Endothelial cell of umbilical vein (primary cell): ENCODE data around the gene STARD6. TPM values are rescaled to one million over a fixed set of nuclear protein-coding genes. Genes with fewer than 3 reads are reported as not detected.

ENCODE experiments used
- BruUV-seq: library from RNA; stranded (reverse); fragments of 400-500 nt; replicated peaks from 2 replicates; lab custom pipeline; 2021; lab: Mats Ljungman, UMichigan
- CTCF ChIA-PET: fragments of 300-600, 350-600 bp; sonication (Branson Sonifier 250); formaldehyde crosslinking; loops from one replicate; lab custom pipeline; 2021; ENCODE audit warnings: antibody characterized with exemption, inconsistent platforms; lab: Charles Lee
- POLR2A ChIA-PET: fragments of 300-600, 350-600 bp; sonication (Branson Sonifier 250); formaldehyde crosslinking; loops from one replicate; lab custom pipeline; 2021; ENCODE audit warnings: antibody characterized with exemption, inconsistent platforms; lab: Charles Lee
- DNase-seq: peaks from one replicate; pipeline ENCODE4 v3.0.0-alpha.2; 2011; ENCODE audit warnings: low read depth, low spot score
- FAIRE-seq: peaks from 2 replicates; lab custom pipeline; 2011; peaks lifted over from hg19 to GRCh38; lab: Jason Lieb, UNC
- H2AFZ ChIP-seq: 2 replicates; pipeline ENCODE4 v1.6.0; 2012; ENCODE audit warnings: low read depth, low read length, control low read depth, inconsistent platforms
- H3K27ac ChIP-seq: 2 replicates; pipeline ENCODE4 v1.5.1; 2011; ENCODE audit warnings: low read depth, mild to moderate bottlenecking, control low read depth, low read length, moderate library complexity; ENCODE audit not compliant: insufficient read depth
- H3K27me3 ChIP-seq, 2 experiments: 2 replicates each; pipeline versions ENCODE4 v1.6.0 to v1.6.1; 2011; ENCODE audit warnings: low read length in 2 of 2, mixed read lengths in 1 of 2; ENCODE audit not compliant: control insufficient read depth in 2 of 2, insufficient read depth in 2 of 2
- H3K36me3 ChIP-seq, 2 experiments: 2 replicates in 1 of 2; 3 replicates in 1 of 2; pipeline ENCODE4 v1.5.1; 2011; ENCODE audit warnings: low read length in 2 of 2, mild to moderate bottlenecking in 1 of 2, moderate library complexity in 1 of 2; ENCODE audit not compliant: control insufficient read depth in 2 of 2, insufficient read depth in 2 of 2; ENCODE audit errors: extremely low read depth in 1 of 2
- H3K4me1 ChIP-seq: 3 replicates; pipeline ENCODE4 v1.5.1; 2011; ENCODE audit warnings: mild to moderate bottlenecking, low read length; ENCODE audit not compliant: control insufficient read depth, insufficient read depth; ENCODE audit errors: extremely low read depth
- H3K4me2 ChIP-seq: 2 replicates; pipeline ENCODE4 v1.6.1; 2011; ENCODE audit warnings: low read length, control low read depth, mixed read lengths; ENCODE audit not compliant: insufficient read depth
- H3K4me3 ChIP-seq, 3 experiments: fragments of 200-600 bp in 1 of 3; sonication (generic), shearing (Covaris generic) in 1 of 3; replicated peaks in 1 of 3; 2 replicates each; pipeline ENCODE4 v1.5.1; 2011 to 2016; ENCODE audit warnings: control low read depth in 3 of 3, low read length in 3 of 3, mild to moderate bottlenecking in 2 of 3, inconsistent platforms in 1 of 3, low read depth in 1 of 3, moderate library complexity in 1 of 3; ENCODE audit not compliant: insufficient read depth in 1 of 3
- H3K79me2 ChIP-seq: 2 replicates; pipeline ENCODE4 v1.6.0; 2012; ENCODE audit warnings: low read length, inconsistent platforms; ENCODE audit not compliant: control insufficient read depth, insufficient read depth
- H3K9ac ChIP-seq: replicated peaks from 2 replicates; pipeline ENCODE3; 2011; ENCODE audit warnings: low read length, control low read depth; ENCODE audit not compliant: insufficient read depth; ENCODE audit errors: extremely low read depth
- H3K9me1 ChIP-seq: replicated peaks from 3 replicates; pipeline ENCODE4 v1.6.0; 2011; ENCODE audit warnings: mild to moderate bottlenecking, low read length; ENCODE audit not compliant: control insufficient read depth, insufficient read depth; ENCODE audit errors: extremely low read depth
- H3K9me3 ChIP-seq: replicated peaks from 2 replicates; pipeline ENCODE4 v1.5.1; 2012; ENCODE audit warnings: low read length, inconsistent platforms; ENCODE audit not compliant: control insufficient read depth, insufficient read depth
- H4K20me1 ChIP-seq: replicated peaks from 2 replicates; pipeline ENCODE3; 2011; ENCODE audit warnings: mild to moderate bottlenecking, low read length; ENCODE audit not compliant: control insufficient read depth, insufficient read depth; ENCODE audit errors: extremely low read depth
- EZH2 ChIP-seq: IDR thresholded peaks from 2 replicates; pipeline ENCODE4 v1.6.1; 2012; ENCODE audit warnings: borderline replicate concordance, low read depth, mild to moderate bottlenecking, moderate library complexity, low read length, inconsistent platforms; ENCODE audit not compliant: severe bottlenecking
- FOS ChIP-seq: IDR thresholded peaks from 2 replicates; pipeline ENCODE4 v1.6.1; 2011; ENCODE audit warnings: mild to moderate bottlenecking, low read length, moderate library complexity, borderline replicate concordance; ENCODE audit not compliant: insufficient read depth
- GATA2 ChIP-seq: IDR thresholded peaks from 2 replicates; pipeline ENCODE4 v1.7.0; 2011; ENCODE audit warnings: low read depth, mild to moderate bottlenecking, moderate library complexity, mixed read lengths, low read length; ENCODE audit not compliant: insufficient read length, insufficient read depth
- JUN ChIP-seq: IDR thresholded peaks from 2 replicates; pipeline ENCODE4 v1.6.1; 2011; ENCODE audit warnings: borderline replicate concordance, low read depth; ENCODE audit not compliant: insufficient read length, insufficient read depth
- MYC ChIP-seq: IDR thresholded peaks from one replicate; pipeline ENCODE4 v1.6.1; 2011; ENCODE audit warnings: mild to moderate bottlenecking, low read depth, low read length
- POLR2A ChIP-seq: IDR thresholded peaks from 2 replicates; pipeline ENCODE4 v1.6.1; 2012; ENCODE audit warnings: low read depth, mild to moderate bottlenecking, control low read depth, low read length
- POLR2AphosphoS5 ChIP-seq: IDR thresholded peaks from 2 replicates; pipeline ENCODE4 v1.6.1; 2012; ENCODE audit warnings: low read depth, mild to moderate bottlenecking, control low read depth, low read length, moderate library complexity; ENCODE audit not compliant: insufficient read depth
- dilution Hi-C: fragments of 300-500 bp; cut with MboI; formaldehyde crosslinking; loops from one replicate; pipeline ENCODE4 v1.15.0; 2019; ENCODE audit warnings: low sequenced_read_pairs; ENCODE audit not compliant: extremely low pct_ligation_motif_present
- intact Hi-C: fragments of 100-400 bp; cut with micrococcal nuclease; formaldehyde crosslinking; loops from one replicate; pipeline ENCODE4 v1.10.0; 2022
- polyA plus RNA-seq, 4 experiments: library from polyadenylated mRNA; depleted of rRNA in 3 of 4; stranded (reverse) in 3 of 4; unstranded in 1 of 4; fragments of >200 nt; gene quantifications; 2 replicates each; pipeline versions ENCODE4 v1.2.1 to v1.2.3, GENCODE V29; 2011 to 2012; ENCODE audit warnings: missing spikeins in 1 of 4
- total RNA-seq: library from RNA; stranded (reverse); gene quantifications from 2 replicates; pipeline ENCODE4 v1.2.3, GENCODE V29; 2021
- TF ChIP-seq, protein P1 (sequence below), 2 donors: IDR thresholded peaks; 1 replicate in 1 of 2; 2 replicates in 1 of 2; pipeline ENCODE4 v1.5.1; 2011; ENCODE audit warnings: low read length in 2 of 2, mild to moderate bottlenecking in 2 of 2, moderate library complexity in 2 of 2, control low read depth in 1 of 2, inconsistent platforms in 1 of 2, low read depth in 1 of 2; ENCODE audit not compliant: insufficient read depth in 1 of 2; ENCODE audit errors: extremely low read depth in 1 of 2
- TF ChIP-seq, protein P2 (sequence below): IDR thresholded peaks from 2 replicates; pipeline ENCODE4 v1.6.1; 2011; ENCODE audit not compliant: insufficient read depth, insufficient read length

Gene STARD6
- total and polyA plus RNA-seq, 2 donors (not counting 3 experiments of a cell fraction or from before 2014, with no cell fraction given) = not detected

DNA sequence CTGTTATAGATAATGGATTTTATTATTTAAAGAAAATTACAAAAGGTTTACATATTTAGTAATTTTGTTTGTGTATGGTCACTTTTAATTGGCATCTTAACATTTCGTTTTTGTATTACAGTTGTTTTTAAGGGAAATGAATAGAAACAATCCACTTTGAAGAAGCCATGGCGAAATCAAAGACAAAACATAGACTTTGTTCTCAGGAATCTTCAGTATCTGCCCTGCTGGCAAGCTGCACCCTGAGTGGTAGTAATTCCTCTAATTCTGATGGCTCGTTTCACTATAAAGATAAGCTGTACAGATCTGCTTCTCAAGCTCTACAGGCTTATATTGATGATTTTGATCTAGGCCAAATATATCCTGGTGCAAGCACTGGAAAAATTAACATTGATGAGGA, 2.7 kb upstream of the STARD6 start:
- Histone ChIP-seq H4K20me1 (no peaks in the 10 kb centered on the region), H3K4me1 (peaks cover 11% of the 10 kb centered on the region), H3K9me3 (no peaks in the 10 kb centered on the region), H3K9me1 (no peaks in the 10 kb centered on the region), H2AFZ (no peak overlapping the region), H3K27me3 (no peaks in the 10 kb centered on the region), H3K27ac (no peak overlapping the region), H3K9ac (no peak overlapping the region), H3K4me3 (no peak overlapping the region), H3K36me3 (peaks cover 0 to 5% of the 10 kb centered on the region in 2 experiments), H3K79me2 (peaks cover 19% of the 10 kb centered on the region), H3K4me2 (peak overlapping the region; percentile 99)
- dilution Hi-C loops (no loop called here), intact Hi-C loops (no loop called here)
- no peak for FAIRE-seq
- TF ChIP-seq MYC (no peak), GATA2 (no peak), POLR2A (no peak), POLR2AphosphoS5 (no peak), EZH2 (no peak), FOS (no peak), JUN (no peak)
- TF ChIP-seq, protein P1, sequence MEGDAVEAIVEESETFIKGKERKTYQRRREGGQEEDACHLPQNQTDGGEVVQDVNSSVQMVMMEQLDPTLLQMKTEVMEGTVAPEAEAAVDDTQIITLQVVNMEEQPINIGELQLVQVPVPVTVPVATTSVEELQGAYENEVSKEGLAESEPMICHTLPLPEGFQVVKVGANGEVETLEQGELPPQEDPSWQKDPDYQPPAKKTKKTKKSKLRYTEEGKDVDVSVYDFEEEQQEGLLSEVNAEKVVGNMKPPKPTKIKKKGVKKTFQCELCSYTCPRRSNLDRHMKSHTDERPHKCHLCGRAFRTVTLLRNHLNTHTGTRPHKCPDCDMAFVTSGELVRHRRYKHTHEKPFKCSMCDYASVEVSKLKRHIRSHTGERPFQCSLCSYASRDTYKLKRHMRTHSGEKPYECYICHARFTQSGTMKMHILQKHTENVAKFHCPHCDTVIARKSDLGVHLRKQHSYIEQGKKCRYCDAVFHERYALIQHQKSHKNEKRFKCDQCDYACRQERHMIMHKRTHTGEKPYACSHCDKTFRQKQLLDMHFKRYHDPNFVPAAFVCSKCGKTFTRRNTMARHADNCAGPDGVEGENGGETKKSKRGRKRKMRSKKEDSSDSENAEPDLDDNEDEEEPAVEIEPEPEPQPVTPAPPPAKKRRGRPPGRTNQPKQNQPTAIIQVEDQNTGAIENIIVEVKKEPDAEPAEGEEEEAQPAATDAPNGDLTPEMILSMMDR (IDR thresholded peaks at IDR 0.05; ENCODE audit: extremely low read depth in 1 of 2, insufficient read depth in 1 of 2, low read depth in 1 of 2, low read length in 2 of 2) = no peak
- TF ChIP-seq, protein P2, sequence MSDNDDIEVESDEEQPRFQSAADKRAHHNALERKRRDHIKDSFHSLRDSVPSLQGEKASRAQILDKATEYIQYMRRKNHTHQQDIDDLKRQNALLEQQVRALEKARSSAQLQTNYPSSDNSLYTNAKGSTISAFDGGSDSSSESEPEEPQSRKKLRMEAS = no peak
- no peak for DNase-seq
- no TSS peak for BruUV-seq
- CTCF ChIA-PET = no interaction called here
- POLR2A ChIA-PET = no interaction called here
